Limb (tissue), 2 donors: ENCODE measurements around the gene SYNGR3.
A peak's percentile ranks its signal among the peaks of the same experiment; 100 is the strongest.

Experiments
- DNase-seq, 2 donors: peaks; one replicate each; pipeline ENCODE4 v3.0.0-alpha.2; 2016; ENCODE audit errors: extremely low spot score in 2 of 2

The SYNGR3 gene

DNA sequence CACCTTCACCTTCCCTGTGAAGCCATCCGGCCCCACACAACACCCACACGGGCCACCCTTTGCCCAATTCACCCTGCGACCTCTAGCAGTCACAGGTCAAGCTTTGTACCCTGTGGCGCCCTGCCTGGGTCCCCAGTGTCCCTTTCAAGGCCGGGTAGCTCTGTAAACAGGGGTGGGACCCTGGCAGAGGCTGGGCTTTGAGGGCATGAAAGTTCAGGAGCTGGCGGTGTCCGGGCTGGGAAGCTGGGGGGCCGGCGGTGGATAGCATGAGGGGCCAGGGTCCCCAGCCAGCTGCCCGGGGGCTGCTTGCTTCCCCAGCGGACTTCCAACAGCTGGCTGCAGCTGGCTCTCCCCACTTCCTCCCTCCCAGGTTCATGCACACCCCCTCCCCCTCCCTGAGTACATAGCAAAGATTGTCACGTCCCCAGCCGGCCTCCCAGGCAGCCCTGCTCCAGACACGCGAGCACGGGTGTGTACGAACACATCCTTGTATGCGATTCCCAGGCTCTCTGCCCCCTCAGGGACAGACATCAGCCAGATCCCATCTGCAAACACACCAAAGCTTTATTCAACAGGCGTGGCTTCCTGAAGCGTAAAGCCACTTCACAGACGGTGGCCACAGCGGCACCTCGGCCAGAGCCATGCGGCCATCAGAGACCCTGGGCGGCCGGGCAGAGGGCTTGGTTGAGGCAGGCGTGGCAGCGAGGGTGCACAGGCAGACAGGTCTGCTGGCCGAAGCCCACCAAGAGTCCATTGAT is 49.7 kb downstream of the SYNGR3 start:
- peak; percentile 79 to 86 for DNase-seq

DNA sequence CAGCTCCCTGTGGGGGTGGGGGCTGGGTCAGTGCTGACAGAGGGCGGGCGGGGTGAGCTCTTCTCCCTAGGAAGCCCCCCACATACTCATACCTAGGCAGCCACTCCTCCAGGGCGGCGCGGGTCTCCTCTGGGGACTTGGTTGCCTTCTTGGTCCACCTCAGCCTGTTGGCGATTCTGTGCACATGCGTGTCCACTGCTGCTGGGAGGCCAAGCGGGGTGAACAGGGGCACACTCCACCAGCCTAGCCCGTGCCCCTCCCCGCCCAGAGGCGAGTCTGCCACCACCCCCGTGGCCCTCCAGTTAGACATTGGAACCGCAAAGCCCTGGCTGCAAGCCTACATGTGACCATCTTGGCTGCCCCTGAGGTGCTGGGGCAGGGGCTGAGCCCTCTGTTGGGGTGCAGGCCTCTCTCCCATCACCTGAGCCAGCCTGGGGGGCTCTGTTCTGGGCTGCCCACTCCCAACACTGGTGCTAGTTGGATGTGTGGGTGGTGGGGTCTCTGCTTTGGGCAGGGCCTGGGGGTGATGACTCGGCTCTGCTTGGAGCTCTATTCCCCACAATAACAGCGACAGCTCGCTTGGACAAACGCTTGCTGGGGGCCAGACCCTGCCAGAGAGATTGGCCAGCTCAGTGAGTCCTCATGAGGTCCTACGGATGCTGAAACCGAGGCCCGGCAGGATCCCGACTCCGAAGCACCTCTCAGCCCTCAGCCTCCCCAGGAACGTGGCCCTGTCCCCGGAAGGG is 50.4 kb downstream of the SYNGR3 start:
- no peak for DNase-seq

DNA sequence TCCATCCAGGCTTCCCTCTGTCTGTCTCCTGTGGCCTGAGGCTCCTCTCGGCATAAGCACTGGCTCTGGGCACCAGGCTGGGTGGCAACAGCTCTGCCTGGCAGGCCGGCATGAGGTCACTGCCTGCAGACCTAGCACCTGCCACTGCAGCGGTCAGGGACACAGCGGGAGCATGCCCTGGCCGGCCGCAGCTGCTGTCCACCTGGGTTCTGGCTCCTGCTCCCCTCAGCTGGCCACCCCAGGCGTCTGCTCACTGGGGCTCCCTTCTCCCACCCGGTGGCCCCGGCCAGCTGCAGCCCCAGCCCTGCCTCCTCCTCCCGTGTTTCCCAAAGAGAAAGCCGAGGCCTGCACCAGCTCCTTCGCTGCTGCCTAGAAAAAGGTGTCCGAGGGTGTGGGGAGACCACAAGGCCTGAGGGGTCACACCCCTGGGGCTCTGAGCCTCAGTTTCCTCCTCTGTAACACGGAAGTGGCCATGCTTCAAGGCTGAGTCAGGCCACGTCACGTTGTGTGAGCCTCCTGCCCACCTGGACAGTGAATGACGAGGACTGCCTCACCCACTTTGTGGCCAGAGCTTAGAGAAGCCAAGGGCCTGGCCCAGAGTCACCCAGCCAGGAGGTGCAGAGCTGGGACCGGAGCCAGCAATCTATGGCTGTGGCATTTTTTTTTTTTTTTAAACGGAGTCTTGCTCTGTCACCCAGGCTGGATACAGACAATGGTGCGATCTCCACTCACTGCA is 51.2 kb downstream of the SYNGR3 start:
- DNase-seq: no peak

DNA sequence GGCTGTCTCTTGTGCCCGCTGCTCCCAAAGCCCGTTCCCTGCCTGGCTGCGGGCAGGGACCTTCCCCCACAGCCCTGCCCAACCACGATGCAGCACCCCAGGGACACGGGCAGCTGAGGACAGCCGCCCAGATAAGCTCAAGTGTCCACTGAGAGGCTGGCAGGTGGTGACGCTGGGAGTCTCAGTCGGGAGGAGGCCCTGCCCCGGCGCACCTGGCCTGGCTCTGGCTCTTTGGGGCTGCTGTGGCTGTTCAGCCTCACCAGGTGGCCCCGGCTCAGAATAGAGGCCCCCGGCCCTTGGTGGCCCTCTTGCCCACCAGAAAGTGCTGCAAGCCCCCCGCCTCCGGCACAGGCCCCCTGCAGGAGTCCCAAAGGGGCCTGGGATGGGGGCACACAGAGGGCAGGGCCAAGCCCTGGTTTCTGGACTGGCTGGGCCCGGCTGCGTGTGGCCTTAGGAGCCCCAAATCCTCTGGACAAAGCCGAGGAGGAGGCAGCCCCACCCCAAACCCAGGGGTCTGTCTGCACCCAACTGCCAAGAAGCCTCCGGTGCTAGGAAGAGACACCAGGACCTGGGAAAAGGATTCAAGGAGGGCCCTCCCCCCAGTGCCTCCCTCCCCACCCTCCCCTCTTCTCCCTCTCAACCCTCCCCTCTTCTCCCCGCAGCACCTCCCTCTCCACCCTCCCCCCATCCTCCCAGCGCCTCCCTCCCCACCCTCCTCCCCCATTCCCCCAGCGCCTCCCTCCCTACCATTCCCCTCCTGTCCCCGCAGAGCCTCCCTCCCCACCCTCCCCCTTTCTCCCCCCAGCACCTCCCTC is 52.6 kb downstream of the SYNGR3 start:
- no peak for DNase-seq

DNA sequence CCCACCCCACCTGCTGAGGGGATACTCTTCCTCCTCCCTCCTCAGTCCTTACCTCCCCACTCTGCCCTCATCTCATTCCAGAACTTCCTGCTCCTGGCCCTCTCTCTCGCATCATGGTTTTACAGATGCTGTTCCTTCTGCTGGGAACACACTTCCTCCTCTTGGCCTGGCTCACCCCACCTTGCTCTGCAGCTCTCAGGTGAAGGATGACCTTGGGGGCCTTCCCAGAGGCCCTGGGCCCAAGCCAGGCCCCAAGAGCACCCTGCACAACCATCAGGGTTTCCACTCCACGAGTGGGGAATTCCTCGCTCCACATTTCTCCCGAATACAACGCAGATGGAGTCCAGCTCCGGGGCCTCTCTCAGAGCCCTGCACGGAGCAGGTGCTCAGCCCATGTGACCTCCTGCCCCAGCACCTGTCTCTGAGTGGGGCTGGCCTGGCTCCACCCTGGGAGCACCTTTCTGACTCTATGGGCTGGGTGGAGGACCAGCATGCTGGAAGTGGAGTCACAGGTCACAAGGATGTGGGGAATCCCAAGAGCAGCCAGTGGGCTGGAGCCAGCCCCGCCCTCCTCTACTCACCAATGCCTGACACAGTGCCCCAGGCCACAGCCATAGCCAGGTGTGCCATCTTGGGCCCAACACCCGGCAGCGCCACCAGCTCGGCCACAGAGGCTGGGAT is 53.4 kb downstream of the SYNGR3 start:
- no peak for DNase-seq
